IPS-NIHi11 (cell line): Measurements from ENCODE around the gene LYPLA2.

Experiments
- DNase-seq: peaks from one replicate; pipeline ENCODE4 v3.0.0; 2012; ENCODE audit warnings: mixed read lengths, low spot score

The LYPLA2 gene

DNA sequence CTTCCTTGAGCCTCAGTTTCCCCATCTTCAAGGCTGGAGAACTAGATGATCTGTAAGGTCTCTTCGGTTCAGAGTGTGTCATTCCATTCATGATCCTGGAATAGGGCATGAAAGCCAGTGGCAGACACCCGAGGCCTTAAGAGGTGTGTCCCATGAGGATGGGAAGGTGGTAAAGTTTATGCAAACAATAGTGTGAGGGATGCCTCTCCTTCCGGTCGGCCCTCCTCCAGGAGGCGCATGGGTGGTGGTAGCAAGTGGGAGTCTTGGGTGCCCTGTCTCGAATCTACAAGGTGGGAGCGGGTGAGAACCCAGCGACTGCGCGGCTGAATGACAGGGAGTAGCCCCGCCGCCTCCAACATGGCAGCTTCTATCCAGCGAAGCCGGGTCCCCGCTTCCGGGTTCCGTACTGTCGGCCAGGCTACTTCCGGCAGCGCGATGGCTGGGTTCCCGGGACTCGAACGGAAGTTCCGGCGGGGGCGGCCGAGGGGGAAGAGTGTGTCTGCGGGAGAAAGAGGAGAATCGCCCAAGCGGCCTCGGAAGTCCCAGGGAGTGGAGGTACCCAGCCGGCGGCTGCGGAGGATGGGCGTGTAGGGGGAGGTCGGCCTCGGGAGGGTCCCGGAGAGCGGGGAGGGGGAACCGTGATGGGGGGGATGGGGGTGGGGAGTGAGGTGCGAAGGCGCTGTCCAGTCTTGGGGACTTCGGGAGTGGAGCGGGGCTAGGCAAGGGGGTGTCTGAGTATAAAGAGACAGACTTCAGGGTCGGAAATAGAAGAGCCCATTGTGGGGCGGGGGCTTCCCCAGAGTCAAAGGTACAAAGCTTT, at the start of gene LYPLA2:
LYPLA2 (plus strand) TSS at position 450 of the 820 bp plus-strand sequence. CDS start 1,538 bp downstream, outside the sequence.
- DNase-seq = peak; percentile 93

DNA sequence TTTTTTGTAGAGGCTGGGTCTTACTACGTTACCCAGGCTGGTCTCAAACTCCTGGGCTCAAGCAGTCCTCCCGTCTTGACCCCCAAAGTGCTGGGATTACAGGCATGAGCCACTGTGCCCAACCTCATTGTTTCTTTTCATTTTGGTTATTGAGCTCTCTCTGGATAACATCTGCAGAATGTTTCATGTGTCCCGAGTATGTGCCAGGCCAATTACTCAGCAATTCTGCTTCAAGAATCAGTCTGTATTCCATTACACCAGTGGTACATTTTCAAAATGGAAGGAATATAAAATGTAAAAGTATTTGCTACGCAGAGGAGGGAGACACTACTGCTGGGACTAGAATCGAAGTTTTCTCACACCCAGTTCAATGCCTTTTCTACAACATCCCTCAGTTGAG, 49.3 kb upstream of the LYPLA2 start:
- no peak for DNase-seq

DNA sequence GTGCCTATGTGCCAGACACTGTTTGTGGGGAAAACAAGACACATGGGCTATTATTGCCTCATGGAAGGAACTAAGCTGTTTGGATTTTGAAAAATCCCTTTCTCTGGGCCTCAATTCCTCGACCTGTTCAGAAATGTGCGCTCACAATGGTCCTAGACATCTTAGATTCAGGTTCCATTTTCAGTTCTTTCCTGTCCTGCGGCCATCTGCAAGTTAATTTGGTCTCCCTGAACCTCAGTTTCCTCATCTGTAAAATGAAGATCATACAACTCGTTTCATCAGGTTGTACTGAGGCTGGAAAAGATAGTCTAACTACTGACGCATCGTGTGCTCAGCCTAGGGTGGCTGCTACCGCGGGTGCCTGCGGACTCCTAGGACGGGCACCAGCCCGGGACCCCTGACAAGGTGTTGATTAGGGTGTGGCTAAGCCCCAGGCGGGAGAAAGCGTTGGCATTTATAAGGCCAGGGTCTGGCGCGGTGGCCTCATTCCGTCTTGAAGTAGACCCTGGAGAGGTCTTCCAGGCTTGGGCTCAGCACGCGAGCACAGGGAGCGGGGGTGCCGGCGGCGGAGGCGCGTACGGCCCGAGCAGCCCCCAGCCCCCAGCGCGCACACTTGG, 48.2 kb upstream of the LYPLA2 start:
- no peak for DNase-seq

DNA sequence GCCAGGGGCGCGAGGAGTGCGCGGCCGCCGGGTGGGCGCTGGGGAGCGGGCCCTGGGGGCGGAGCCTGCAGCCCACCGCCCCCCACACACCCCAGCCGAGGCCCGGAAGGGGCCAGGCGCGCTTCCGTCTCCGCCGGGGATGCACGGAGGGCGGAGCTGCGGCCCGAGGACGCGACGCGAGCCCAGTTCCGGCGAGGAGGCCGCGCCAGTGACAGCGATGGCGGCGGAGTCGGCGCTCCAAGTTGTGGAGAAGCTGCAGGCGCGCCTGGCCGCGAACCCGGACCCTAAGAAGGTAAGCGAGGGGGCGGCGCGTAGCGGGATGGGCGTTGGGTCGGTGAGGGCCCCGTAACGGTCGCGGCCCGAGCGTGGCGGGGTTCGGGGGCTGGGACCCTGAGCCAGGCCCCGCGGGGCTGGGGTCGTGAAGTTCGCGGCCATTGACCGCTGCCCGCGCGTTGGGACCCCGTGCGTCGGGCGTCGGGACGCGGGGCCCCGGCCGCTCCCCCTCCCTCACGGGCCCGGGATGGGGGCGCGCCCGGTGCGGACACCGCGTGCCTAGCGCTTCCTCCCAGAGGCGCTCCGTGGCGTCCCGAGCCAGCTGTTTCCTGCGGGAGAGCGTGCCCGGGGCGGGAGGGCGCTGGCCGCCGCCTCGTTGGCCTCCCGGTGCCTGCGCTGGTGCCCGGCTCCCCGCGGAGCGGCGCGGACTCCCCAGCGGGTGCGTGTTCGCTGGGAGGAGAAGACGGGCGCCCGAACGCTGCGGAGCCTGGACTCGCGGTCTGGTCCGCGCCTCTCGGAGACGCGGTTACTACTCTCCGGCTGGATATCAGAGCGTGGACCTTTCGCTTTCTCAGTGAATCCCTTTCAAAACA, 47.4 kb upstream of the LYPLA2 start, which contains the start of gene ELOA:
ELOA (plus strand) TSS at position 185 of the 866 bp plus-strand sequence; CDS start at position 218, 33 bp downstream.
- DNase-seq = peak; percentile 99

DNA sequence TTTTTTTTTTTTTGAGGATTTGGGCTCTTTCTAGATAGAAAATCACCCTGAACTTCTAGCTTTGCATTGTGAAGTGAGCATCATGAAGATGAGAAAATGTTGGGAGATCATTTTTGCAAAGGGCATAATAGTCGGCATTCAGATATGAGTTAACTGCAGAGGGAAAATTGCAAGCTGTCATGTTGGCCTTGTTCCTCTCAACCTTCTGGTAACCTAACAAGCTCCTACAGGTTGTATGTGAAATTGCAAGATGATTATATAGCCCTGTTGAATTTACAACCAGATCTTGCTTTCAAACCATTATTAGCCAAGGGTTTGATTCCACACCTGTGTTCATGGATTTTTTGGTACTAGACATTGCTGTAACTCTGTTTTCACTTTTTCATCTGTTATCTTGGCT, 45.4 kb upstream of the LYPLA2 start:
- peak; percentile 63 for DNase-seq

- no peak for DNase-seq
Measured at GRCh38 chr1:23748016-23748415, 42.9 kb upstream of the LYPLA2 start.

- DNase-seq = peak; percentile 77
Measured at GRCh38 chr1:23751050-23751814, 39.7 kb upstream of the LYPLA2 start.

DNA sequence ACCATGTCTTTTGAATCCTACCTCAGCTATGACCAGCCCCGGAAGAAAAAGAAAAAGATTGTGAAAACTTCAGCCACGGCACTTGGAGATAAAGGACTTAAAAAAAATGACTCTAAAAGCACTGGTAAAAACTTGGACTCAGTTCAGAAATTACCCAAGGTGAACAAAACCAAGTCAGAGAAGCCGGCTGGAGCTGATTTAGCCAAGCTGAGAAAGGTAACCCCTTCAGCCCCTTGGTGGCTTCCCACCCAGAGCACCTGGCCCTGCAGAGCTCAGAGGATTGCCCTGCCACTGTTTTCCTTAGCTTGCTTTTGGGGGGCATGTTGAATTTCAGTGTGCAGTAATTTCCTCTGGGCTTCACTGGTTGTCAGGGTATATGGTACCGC, 39.1 kb upstream of the LYPLA2 start:
- DNase-seq = no peak

GRCh38 chr1:23752909-23753308, 38.0 kb upstream of the LYPLA2 start:
- no peak for DNase-seq

DNA sequence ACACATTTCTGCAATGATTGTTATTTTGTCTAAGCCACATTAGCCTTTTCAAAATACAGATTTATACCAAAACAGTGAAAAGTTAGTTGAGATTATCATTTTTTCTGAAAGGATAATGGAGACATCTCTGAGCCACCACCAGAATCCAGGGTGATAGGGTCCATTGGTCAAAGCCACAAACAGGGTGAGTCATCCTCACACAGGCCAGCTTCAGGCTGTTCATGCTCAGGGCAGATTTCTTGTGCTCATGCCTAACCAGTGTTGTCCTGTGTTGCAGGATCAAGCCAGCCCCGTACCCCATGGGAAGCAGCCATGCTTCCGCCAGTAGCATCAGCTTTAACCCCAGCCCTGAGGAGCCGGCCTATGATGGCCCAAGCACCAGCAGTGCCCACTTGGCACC, 34.3 kb upstream of the LYPLA2 start:
- DNase-seq = no peak

GRCh38 chr1:23757812-23758211, 33.1 kb upstream of the LYPLA2 start:
- DNase-seq = no peak

GRCh38 chr1:23759277-23759676, 31.7 kb upstream of the LYPLA2 start:
- DNase-seq = no peak

- no peak for DNase-seq
Measured at GRCh38 chr1:23763041-23763577, 27.8 kb upstream of the LYPLA2 start.

GRCh38 chr1:23768733-23769132, 22.2 kb upstream of the LYPLA2 start:
- no peak for DNase-seq

DNA sequence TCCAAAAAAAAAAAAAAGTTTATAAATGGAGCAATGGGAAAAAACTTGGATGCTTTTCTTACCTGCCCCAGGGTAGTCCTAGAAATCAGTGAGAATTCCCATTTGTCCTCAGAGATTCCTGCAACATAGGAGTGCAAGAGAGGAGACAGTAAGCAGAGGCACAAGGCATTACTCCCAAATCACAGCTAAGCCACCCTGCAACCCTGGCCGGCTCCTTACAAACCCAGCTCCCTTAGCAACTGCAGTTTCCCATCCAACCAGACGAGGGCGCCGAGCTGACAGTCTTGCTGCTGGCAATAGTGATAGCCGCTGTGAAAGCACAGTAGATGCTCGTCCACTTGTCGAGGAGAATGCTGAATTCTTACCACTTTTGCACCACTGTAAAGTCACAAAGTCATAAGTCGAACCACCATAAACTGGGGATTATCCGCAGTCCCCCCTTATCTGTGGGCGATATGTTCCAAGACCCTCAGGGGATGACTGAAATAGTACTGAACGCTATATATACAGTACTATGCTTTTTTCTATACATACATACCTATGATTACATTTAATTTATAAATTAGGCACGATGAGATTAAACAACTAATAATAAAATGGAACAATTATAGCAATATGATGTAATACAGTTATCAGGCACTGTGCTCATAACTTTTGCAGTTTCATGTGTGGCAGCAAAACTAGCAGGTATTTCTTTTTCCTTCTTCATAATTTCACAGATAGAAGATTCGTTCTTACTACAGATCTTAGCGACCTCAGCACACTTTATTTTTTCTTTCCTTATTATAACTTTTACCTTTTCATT, 18.7 kb upstream of the LYPLA2 start:
- DNase-seq = peak; percentile 81

GRCh38 chr1:23772854-23773242, 18.1 kb upstream of the LYPLA2 start:
- DNase-seq = no peak

DNA sequence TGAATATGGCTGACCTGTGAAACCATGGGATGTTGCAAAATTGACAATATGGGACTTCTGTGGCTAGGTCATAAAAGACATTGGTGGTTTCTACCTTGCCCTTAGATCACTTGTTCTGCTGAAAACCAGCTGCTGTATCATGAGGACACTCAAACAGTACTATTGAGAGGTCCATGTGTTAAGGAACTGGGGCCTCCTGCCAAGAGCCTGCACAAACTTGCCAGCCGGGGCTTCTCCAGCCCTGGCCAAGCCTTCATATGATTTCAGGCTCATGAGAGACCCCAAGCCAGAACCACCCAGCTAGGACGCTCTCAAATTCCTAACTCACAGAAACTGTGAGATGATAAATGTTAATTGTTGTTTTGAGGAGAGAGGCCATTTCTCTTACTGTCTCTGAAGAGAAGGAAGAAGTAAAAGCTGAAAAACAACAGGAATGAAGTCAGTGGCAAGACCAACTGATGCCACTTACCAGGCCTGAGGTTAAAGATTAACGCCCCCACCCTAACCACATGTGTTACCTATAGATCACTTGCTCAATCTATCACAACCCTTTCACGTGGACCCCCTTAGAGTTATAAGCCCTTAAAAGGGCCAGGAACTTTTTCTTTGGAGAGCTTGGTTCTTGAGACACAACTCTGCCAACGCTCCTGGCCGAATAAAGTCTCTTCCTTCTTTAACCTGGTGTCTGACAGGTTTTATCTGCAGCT, 16.6 kb upstream of the LYPLA2 start:
- no peak for DNase-seq

- no peak for DNase-seq
Measured at GRCh38 chr1:23776217-23776616, 14.7 kb upstream of the LYPLA2 start.

GRCh38 chr1:23777979-23778814, 12.7 kb upstream of the LYPLA2 start, which contains the start of gene PITHD1:
PITHD1 (plus strand) TSS chr1:23778418; CDS start chr1:23778516, 98 bp downstream.
- peak; percentile 98 for DNase-seq
